Suprapubic skin (tissue), 4 donors: ENCODE data around the gene HNF1B.

ENCODE experiments used
- CTCF ChIP-seq, 2 donors: fragments of 200-600 bp in 1 of 2; fragments of 450-650 bp in 1 of 2; sonication (generic) in 1 of 2; IDR thresholded peaks; one replicate each; pipeline ENCODE4 v1.5.1; 2016 to 2019; ENCODE audit warnings: antibody characterized with exemption in 2 of 2, mild to moderate bottlenecking in 1 of 2, moderate library complexity in 1 of 2
- EP300 ChIP-seq: sonication (generic); formaldehyde crosslinking; IDR thresholded peaks from one replicate; pipeline ENCODE4 v1.6.1; 2017; ENCODE audit warnings: antibody characterized with exemption
- POLR2A ChIP-seq, 2 donors: fragments of 450-650 bp; IDR thresholded peaks; one replicate each; pipeline ENCODE4 v1.6.1; 2017; ENCODE audit warnings: antibody characterized with exemption in 2 of 2, mild to moderate bottlenecking in 2 of 2, moderate library complexity in 2 of 2
- POLR2AphosphoS5 ChIP-seq, 3 donors: sonication (generic); formaldehyde crosslinking; IDR thresholded peaks; one replicate each; pipeline ENCODE4 v1.6.1; 2017; ENCODE audit warnings: antibody characterized with exemption in 3 of 3

- TF ChIP-seq POLR2A (IDR thresholded peaks at IDR 0.05) (no peak), CTCF (IDR thresholded peaks at IDR 0.05) (no peak), EP300 (no peak), POLR2AphosphoS5 (IDR thresholded peaks at IDR 0.05) (no peak)
Observed at GRCh38 chr17:37693328-37693727, 51.5 kb downstream of the HNF1B start.
